HepG2 (cell line): ENCODE results near the gene RABGGTA. TPM values are rescaled to one million over a fixed set of nuclear protein-coding genes. Genes with fewer than 3 reads are reported as not detected.

ENCODE experiments used
- ARNT2 ChIP-seq: sonication (generic); formaldehyde crosslinking; IDR thresholded peaks from 2 replicates; pipeline ENCODE4 v1.8.0; 2022; ENCODE audit warnings: mild to moderate bottlenecking, low read depth, missing genetic modification reagents, moderate library complexity
- ATAD3A ChIP-seq: sonication (generic); formaldehyde crosslinking; IDR thresholded peaks from 2 replicates; pipeline ENCODE4 v1.4.0; 2020; ENCODE audit warnings: missing genetic modification reagents
- BRD4 ChIP-seq: sonication (generic); formaldehyde crosslinking; IDR thresholded peaks from 2 replicates; pipeline ENCODE4 v1.4.0; 2020; ENCODE audit warnings: missing genetic modification reagents
- CREBL2 ChIP-seq: sonication (generic); formaldehyde crosslinking; IDR thresholded peaks from 2 replicates; pipeline ENCODE4 v1.8.1; 2023; ENCODE audit warnings: missing genetic modification reagents, mild to moderate bottlenecking, borderline replicate concordance
- ELF1 ChIP-seq: sonication (generic); formaldehyde crosslinking; IDR thresholded peaks from 2 replicates; pipeline ENCODE4 v1.4.0; 2020; ENCODE audit warnings: missing genetic modification reagents
- HHEX ChIP-seq: IDR thresholded peaks from 2 replicates; pipeline ENCODE4 v1.6.1; 2016; ENCODE audit warnings: control low read depth
- HIVEP1 ChIP-seq: sonication (generic); formaldehyde crosslinking; IDR thresholded peaks from 2 replicates; pipeline ENCODE4 v1.4.0; 2020; ENCODE audit warnings: mild to moderate bottlenecking, missing genetic modification reagents
- HNF4G ChIP-seq, 2 experiments: sonication (generic) in 1 of 2; formaldehyde crosslinking in 1 of 2; IDR thresholded peaks; 2 replicates each; pipeline versions ENCODE4 v1.4.0 to v1.6.1; 2011 to 2020; ENCODE audit warnings: borderline replicate concordance in 2 of 2, low read depth in 2 of 2, mild to moderate bottlenecking in 2 of 2, low read length in 1 of 2, missing genetic modification reagents in 1 of 2, moderate library complexity in 1 of 2
- MEIS1 ChIP-seq: sonication (generic); formaldehyde crosslinking; IDR thresholded peaks from 2 replicates; pipeline ENCODE4 v1.9.0; 2021; ENCODE audit warnings: mild to moderate bottlenecking, missing genetic modification reagents, moderate library complexity, borderline replicate concordance
- MXI1 ChIP-seq: IDR thresholded peaks from 3 replicates; pipeline ENCODE4 v1.6.1; 2012; ENCODE audit warnings: low read depth, low read length, inconsistent platforms, borderline replicate concordance
- NFE2 ChIP-seq: sonication (generic); formaldehyde crosslinking; IDR thresholded peaks from 2 replicates; pipeline ENCODE4 v1.4.0; 2020; ENCODE audit warnings: missing genetic modification reagents
- SOX6 ChIP-seq, 2 experiments: fragments of 450-650 bp in 1 of 2; sonication (generic) in 1 of 2; formaldehyde crosslinking in 1 of 2; IDR thresholded peaks; 2 replicates each; pipeline versions ENCODE4 v1.4.0 to v1.6.1; 2017 to 2020; ENCODE audit warnings: antibody characterized with exemption in 1 of 2, mild to moderate bottlenecking in 1 of 2, missing genetic modification reagents in 1 of 2
- SP2 ChIP-seq: sonication (generic); formaldehyde crosslinking; IDR thresholded peaks from 2 replicates; pipeline ENCODE4 v1.5.1; 2020; ENCODE audit warnings: mild to moderate bottlenecking, missing genetic modification reagents
- SP4 ChIP-seq: sonication (generic); formaldehyde crosslinking; IDR thresholded peaks from 2 replicates; pipeline ENCODE4 v1.8.1; 2023; ENCODE audit warnings: mild to moderate bottlenecking, missing genetic modification reagents
- TBL1XR1 ChIP-seq: fragments of 150-350 bp; IDR thresholded peaks from 2 replicates; pipeline ENCODE4 v1.6.1; 2014; ENCODE audit warnings: borderline replicate concordance, low read length; ENCODE audit not compliant: partially characterized antibody
- ZBTB39 ChIP-seq: sonication (generic); formaldehyde crosslinking; IDR thresholded peaks from 2 replicates; pipeline ENCODE4 v1.5.0; 2020; ENCODE audit warnings: missing genetic modification reagents
- ZBTB49 ChIP-seq: sonication (generic); formaldehyde crosslinking; IDR thresholded peaks from 2 replicates; pipeline ENCODE4 v1.4.0; 2020; ENCODE audit warnings: missing genetic modification reagents, borderline replicate concordance
- ZNF18 ChIP-seq: sonication (generic); formaldehyde crosslinking; IDR thresholded peaks from 2 replicates; pipeline ENCODE4 v1.8.0; 2022; ENCODE audit warnings: mild to moderate bottlenecking, missing genetic modification reagents; ENCODE audit not compliant: insufficient replicate concordance
- ZNF558 ChIP-seq: sonication (generic); formaldehyde crosslinking; IDR thresholded peaks from 2 replicates; pipeline ENCODE4 v1.9.0; 2022; ENCODE audit warnings: mild to moderate bottlenecking, missing genetic modification reagents, borderline replicate concordance
- ZNF569 ChIP-seq: sonication (generic); formaldehyde crosslinking; IDR thresholded peaks from 2 replicates; pipeline ENCODE4 v1.5.0; 2020; ENCODE audit warnings: mild to moderate bottlenecking, missing genetic modification reagents, moderate library complexity, borderline replicate concordance
- ZNF782 ChIP-seq: sonication (generic); formaldehyde crosslinking; IDR thresholded peaks from 2 replicates; pipeline ENCODE4 v1.4.0; 2020; ENCODE audit warnings: missing genetic modification reagents, mild to moderate bottlenecking, borderline replicate concordance
- polyA plus RNA-seq, 8 experiments: library from polyadenylated mRNA; depleted of rRNA in 3 of 8; stranded (reverse) in 7 of 8; unstranded in 1 of 8; fragments of >200 nt; fragmentation: Illumina TruSeq in 4 of 8; extraction: Trizol in 4 of 8; gene quantifications; 2 replicates each; pipeline versions ENCODE4 v1.2.1 to v1.2.3, GENCODE V29; 2011 to 2016; ENCODE audit warnings: low read depth in 4 of 8, missing spikeins in 1 of 8, mixed read lengths in 1 of 8; ENCODE audit not compliant: insufficient read depth in 1 of 8
- total RNA-seq, 5 experiments: library from RNA; depleted of rRNA; stranded (reverse); fragments of >200 nt; fragmentation: Illumina TruSeq; extraction: Trizol; gene quantifications; 2 replicates each; pipeline ENCODE4 v1.2.3, GENCODE V29; 2016; ENCODE audit warnings: low read depth in 1 of 5

RABGGTA gene
- total and polyA plus RNA-seq, 2 of the 13 experiments (the other 11 are each of a cell fraction or from before 2014, with no cell fraction given), result 57.9 to 90.8 TPM

GRCh38 chr14:24299255-24300191 lies 28.1 kb upstream of the RABGGTA start, which contains the start of the genes DHRS1 and NOP9 (continued):
- TF ChIP-seq ZBTB39 (peak; percentile 63; the same call in 1 of the 2 replicates), ZNF782 (peak; percentile 93), CREBL2 (CRISPR knock-in tag) (peak; percentile 98), SP2 (CRISPR knock-in tag) (peak; percentile 60), HNF4G (IDR thresholded peaks at IDR 0.05; ENCODE audit: borderline replicate concordance, low read depth, low read length) (peak; percentile 86), HNF4G (CRISPR knock-in tag; IDR thresholded peaks at IDR 0.05; ENCODE audit: borderline replicate concordance, low read depth) (peak; percentile 93), TBL1XR1 (peak; percentile 12), ATAD3A (CRISPR knock-in tag) (0 out of 2 replicates have a peak, but pooled peaks have one; percentile 26), HIVEP1 (CRISPR knock-in tag) (peak; percentile 96), ZBTB49 (CRISPR knock-in tag) (peak; percentile 24; the same call in 1 of the 2 replicates), MXI1 (peak; percentile 99), ZNF18 (peak; percentile 67), ZNF558 (CRISPR knock-in tag) (no peak), ZNF569 (CRISPR knock-in tag) (no peak), MEIS1 (CRISPR knock-in tag) (peak; percentile 94), SP4 (CRISPR knock-in tag) (peak; percentile 99), HHEX (CRISPR knock-in tag) (0 out of 2 replicates have a peak, but pooled peaks have one; percentile 31), ELF1 (CRISPR knock-in tag) (peak; percentile 88), NFE2 (CRISPR knock-in tag) (no peak; the same call in 1 of the 2 replicates), ARNT2 (CRISPR knock-in tag) (peak; percentile 87), SOX6 (IDR thresholded peaks at IDR 0.05) (no peak), SOX6 (CRISPR knock-in tag; IDR thresholded peaks at IDR 0.05) (peak; percentile 85), BRD4 (peak; percentile 95)
